Astrocyte of the spinal cord (primary cell): Measurements from ENCODE around the gene PRSS22.

ENCODE experiments used
- DNase-seq: peaks from one replicate; pipeline ENCODE4 v3.0.0; 2011; ENCODE audit warnings: low read depth, low spot score
- H3K4me3 ChIP-seq: 2 replicates; pipeline ENCODE4 v1.5.1; 2011; ENCODE audit warnings: low read depth, mild to moderate bottlenecking, low read length, moderate library complexity
- in situ Hi-C: cut with HindIII; loops from 2 replicates; pipeline ENCODE4 v1.10.0; 2017; ENCODE audit warnings: low sequenced_read_pairs
- TF ChIP-seq, protein P1 (sequence below): IDR thresholded peaks from 2 replicates; pipeline ENCODE4 v1.5.1; 2012; ENCODE audit warnings: low read depth, mild to moderate bottlenecking, low read length, inconsistent platforms

The PRSS22 gene

DNA sequence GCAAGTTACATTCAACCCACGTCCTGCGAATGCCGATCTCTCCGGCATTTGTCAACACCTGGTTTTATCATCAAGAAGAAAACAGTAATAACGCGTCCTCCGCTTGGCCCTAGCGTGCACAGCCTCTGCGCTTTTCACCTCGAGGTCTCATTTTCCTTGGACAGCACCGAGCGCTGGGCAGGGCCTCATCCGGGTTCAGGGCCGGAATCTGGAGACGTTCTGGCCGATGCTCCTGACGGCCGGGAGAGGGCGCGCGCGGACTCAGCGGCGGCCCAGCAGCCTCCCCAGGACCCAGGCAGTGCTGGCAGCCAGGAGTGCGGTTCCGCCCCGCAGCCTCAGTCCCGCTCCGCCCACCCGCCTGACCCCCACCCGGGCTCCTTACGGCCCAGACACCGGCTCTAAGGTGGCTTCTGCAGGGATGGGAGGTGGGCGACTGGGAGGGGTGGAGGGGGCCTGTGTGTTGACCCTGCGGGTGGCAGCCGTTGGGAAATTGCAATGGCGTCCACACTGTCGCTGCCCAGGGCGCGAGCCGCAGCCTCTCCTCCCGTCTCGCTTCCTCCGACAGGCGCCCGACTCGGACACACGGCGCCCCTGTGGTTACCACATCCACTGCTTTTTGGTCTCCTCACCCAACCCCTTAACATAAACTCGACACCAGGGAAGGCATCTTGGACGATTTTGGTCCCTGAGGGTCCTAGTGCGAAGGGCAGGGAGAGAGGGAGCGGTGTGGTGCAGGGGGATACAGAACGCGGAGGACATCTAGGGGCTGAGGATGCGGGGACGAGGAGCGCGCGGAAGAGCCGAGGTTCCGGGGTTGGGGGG, 46.3 kb upstream of the PRSS22 start:
- DNase-seq, result peak; percentile 84
- TF ChIP-seq, protein P1, sequence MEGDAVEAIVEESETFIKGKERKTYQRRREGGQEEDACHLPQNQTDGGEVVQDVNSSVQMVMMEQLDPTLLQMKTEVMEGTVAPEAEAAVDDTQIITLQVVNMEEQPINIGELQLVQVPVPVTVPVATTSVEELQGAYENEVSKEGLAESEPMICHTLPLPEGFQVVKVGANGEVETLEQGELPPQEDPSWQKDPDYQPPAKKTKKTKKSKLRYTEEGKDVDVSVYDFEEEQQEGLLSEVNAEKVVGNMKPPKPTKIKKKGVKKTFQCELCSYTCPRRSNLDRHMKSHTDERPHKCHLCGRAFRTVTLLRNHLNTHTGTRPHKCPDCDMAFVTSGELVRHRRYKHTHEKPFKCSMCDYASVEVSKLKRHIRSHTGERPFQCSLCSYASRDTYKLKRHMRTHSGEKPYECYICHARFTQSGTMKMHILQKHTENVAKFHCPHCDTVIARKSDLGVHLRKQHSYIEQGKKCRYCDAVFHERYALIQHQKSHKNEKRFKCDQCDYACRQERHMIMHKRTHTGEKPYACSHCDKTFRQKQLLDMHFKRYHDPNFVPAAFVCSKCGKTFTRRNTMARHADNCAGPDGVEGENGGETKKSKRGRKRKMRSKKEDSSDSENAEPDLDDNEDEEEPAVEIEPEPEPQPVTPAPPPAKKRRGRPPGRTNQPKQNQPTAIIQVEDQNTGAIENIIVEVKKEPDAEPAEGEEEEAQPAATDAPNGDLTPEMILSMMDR, result peak; percentile 94
- in situ Hi-C loops, result no loop called here
- peak overlapping the region; percentile 72 for H3K4me3 ChIP-seq

DNA sequence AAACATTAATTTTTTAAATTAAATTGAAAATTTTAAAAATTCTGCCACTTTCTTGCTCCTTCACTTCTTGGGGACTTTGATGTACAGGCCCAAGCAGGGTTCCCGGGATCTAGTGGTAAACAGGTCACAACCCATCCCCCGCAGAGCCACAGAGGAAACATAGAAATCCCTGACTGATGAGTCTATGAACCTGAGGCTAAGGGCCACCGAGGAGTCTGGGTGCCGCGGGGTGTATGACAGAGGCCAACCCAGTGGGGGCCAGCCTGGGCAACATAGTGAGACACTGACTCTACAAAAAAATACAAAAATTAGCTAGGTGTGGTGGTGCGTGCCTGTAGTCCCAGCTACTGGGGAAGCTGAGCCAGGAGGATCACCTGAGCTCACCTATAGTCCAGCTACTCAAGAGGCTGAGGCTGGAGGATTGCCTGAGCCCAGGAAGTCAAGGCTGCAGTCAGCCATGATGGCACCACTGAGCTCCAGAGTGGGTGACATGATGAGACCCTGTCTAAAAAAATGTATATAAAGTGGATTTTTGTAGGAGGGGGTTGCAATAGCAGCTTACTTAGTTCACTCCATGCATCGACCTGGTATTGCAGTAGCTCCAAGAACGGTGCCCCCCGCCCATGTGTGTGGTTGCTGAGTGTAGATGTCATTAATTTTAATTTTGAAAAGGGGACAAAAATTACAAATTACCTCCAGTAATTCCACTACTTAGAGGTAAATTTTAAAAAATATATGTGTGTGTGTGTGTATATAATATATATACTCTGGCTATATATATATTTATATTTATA, 44.6 kb upstream of the PRSS22 start:
- DNase-seq, result no peak
- TF ChIP-seq, protein P1, result no peak
- in situ Hi-C loops, result no loop called here
- H3K4me3 ChIP-seq, result no peak overlapping the region

DNA sequence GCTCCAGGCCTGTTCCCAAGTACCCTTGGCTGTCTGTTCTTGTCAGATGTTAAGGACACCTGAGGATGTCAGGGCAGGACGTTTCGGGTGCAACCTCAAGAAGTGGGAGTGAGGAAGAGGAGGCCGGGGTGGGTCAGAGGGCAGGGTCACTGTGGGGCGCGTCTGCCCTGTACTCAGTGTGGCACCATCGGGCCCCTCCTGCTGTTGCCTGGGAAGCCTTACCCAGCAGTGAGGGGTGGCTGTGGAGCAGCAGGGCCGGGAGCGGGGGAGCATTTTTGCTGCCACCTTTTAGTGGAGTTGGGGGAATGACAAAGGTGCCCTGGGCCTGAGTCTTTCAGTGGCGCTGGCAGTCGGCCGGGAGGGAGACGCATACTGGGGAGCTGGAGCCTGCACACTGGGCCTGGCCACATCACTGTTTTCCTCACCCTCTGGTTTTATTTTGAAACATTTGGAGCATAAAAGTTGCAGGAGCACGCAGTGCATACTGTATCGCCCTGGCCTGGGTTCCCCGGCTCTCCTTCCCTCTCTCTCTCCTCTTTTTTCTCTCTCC, 42.6 kb upstream of the PRSS22 start:
- in situ Hi-C loops, result no loop called here
- DNase-seq, result no peak
- TF ChIP-seq, protein P1, result no peak
- H3K4me3 ChIP-seq, result no peak overlapping the region

DNA sequence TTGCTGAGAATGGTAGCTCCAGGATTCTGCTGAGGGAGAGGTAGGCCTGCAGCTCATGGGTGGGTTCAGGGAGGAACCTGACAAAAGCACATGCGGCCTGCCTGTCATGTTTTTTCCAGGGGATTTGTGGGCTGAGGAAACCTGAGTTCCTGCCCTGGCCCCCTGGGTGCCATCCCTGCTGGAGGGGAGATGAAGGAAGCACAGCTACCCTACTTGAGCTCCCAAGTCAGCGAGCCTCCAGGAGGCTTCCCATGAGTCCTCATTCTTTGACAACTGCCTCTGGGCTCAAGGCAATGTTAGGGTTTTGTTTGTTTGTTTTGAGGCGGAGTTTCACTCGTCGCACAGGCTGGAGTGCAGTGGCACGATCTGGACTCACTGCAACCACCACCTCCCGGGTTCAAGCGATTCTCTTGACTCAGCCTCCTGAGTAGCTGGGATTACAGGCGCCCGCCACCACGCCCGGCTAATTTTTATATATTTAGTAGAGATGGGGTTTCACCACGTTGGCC, 41.6 kb upstream of the PRSS22 start:
- H3K4me3 ChIP-seq, result no peak overlapping the region
- TF ChIP-seq, protein P1, result no peak
- in situ Hi-C loops, result no loop called here
- no peak for DNase-seq

DNA sequence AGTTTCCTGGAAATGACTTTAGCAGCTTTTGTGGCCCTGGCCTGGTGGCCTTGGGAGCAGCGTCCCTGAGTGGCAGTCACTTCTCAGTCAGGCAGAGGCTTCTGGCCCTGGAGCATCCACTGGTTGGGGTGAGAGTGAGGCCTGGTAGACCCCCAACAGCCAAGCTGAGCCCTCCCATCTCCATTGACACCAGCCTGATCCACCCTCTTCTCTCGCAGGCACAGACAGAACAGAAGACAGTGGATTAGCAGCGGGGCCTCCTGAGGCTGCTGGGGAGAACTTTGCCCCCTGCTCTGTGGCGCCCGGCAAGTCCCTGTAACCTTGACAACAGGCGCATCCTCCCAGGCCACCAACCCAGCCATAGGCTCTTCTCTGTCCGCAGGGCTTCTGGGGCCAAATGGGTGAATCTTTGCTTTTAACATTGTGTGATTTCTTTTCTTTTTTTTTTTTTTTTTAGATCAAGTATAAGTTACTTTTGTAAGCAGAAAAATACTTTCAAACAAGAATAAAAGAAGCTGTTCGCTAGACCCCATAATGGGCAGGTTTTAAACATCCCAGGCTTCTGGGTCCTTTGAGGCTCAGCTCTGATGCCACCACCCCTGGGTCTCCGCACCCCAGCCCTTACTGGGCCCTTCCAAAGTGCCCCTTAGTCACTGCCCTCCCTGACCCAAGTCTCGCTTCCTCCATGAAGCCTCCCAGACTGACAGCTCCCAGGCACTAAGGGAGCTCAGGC, 41.0 kb upstream of the PRSS22 start:
- in situ Hi-C loops, result no loop called here
- H3K4me3 ChIP-seq, result no peak overlapping the region
- TF ChIP-seq, protein P1, result no peak
- DNase-seq, result no peak

DNA sequence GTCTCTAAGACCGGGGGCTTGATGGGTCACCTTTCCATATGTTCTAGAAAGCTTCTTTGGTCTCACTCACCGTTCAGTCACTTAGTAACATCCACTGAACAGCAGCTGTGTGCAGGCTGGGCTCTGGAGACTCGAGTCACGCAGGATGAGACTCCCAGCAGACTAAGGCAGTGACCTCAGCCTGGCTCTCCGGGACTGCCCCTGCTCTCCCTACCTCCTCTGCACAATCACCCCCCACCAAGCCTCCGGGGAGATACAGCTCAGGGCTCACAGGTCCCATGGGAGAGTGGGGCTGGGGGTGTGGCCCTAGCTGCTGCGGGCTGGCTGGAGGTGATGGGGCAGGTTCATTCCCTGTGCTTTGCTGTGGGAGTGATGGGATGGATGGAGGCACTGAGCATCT, 39.1 kb upstream of the PRSS22 start:
- DNase-seq, result no peak
- no peak overlapping the region for H3K4me3 ChIP-seq
- in situ Hi-C loops, result no loop called here
- TF ChIP-seq, protein P1, result no peak
